B cell (primary cell): ENCODE measurements around the gene MPIG6B. TPM values are rescaled to one million over a fixed set of nuclear protein-coding genes. Genes with fewer than 3 reads are reported as not detected.

Experiments used
- ATAC-seq: fragments of 200-7000 bp; cut with Tn5 transposase; one replicate; pipeline ENCODE4 v1.10.0; 2021; ENCODE audit warnings: low read depth, mild to moderate bottlenecking, moderate number of reproducible peaks, moderate library complexity
- CTCF ChIA-PET: fragments of 350-600 bp; sonication (Branson Sonifier 250); formaldehyde crosslinking; loops from one replicate; lab custom pipeline; 2021; ENCODE audit warnings: antibody characterized with exemption, inconsistent platforms; lab: Charles Lee
- POLR2A ChIA-PET: fragments of 350-600 bp; sonication (Branson Sonifier 250); formaldehyde crosslinking; loops from one replicate; lab custom pipeline; 2021; ENCODE audit warnings: antibody characterized with exemption; lab: Charles Lee
- DNase-seq: peaks from one replicate; pipeline ENCODE4 v3.0.0; 2013
- H2AFZ ChIP-seq: 2 replicates; pipeline ENCODE4 v1.6.1; 2012; ENCODE audit warnings: mild to moderate bottlenecking, low read depth, low read length; ENCODE audit not compliant: insufficient read depth, poor library complexity, severe bottlenecking
- H3K27ac ChIP-seq, 2 donors: 1 replicate in 1 of 2; 2 replicates in 1 of 2; pipeline ENCODE4 v1.5.1; 2012 to 2013; ENCODE audit warnings: low read length in 2 of 2, mild to moderate bottlenecking in 2 of 2, moderate library complexity in 1 of 2
- H3K27me3 ChIP-seq, 4 experiments: fragments of 200-600 bp in 1 of 4; sonication (generic) in 1 of 4; replicated peaks in 1 of 4; 1 replicate in 2 of 4; 2 replicates in 2 of 4; pipeline versions ENCODE4 v1.6.1 to v1.7.0; 2013 to 2016; ENCODE audit warnings: low read length in 3 of 4, mild to moderate bottlenecking in 2 of 4, mixed read lengths in 1 of 4, moderate library complexity in 1 of 4; ENCODE audit not compliant: insufficient read depth in 4 of 4, control insufficient read depth in 3 of 4; ENCODE audit errors: control extremely low read depth in 1 of 4
- H3K36me3 ChIP-seq, 2 experiments: replicated peaks in 1 of 2; 1 replicate in 1 of 2; 2 replicates in 1 of 2; pipeline versions ENCODE4 v1.6.1 to v1.7.1; 2013; ENCODE audit warnings: low read length in 1 of 2; ENCODE audit not compliant: insufficient read depth in 2 of 2, control insufficient read depth in 1 of 2; ENCODE audit errors: control extremely low read depth in 1 of 2, extremely low read depth in 1 of 2
- H3K4me1 ChIP-seq, 2 donors: fragments of 200-600 bp in 1 of 2; sonication (generic) in 1 of 2; 1 replicate in 1 of 2; 2 replicates in 1 of 2; pipeline versions ENCODE4 v1.5.1 to v1.6.1; 2013 to 2017; ENCODE audit warnings: low read length in 2 of 2; ENCODE audit not compliant: control insufficient read depth in 2 of 2, insufficient read depth in 2 of 2
- H3K4me2 ChIP-seq: replicated peaks from 2 replicates; pipeline ENCODE3; 2012; ENCODE audit warnings: mild to moderate bottlenecking, low read depth, low read length; ENCODE audit not compliant: poor library complexity, severe bottlenecking
- H3K4me3 ChIP-seq, 5 experiments: fragments of 200-600 bp in 1 of 5; sonication (generic) in 1 of 5; 1 replicate in 3 of 5; 2 replicates in 2 of 5; pipeline versions ENCODE4 v1.5.1 to v1.7.0; 2011 to 2016; ENCODE audit warnings: low read length in 4 of 5, mild to moderate bottlenecking in 4 of 5, low read depth in 2 of 5, control low read depth in 1 of 5, moderate library complexity in 1 of 5; ENCODE audit not compliant: insufficient read depth in 1 of 5; ENCODE audit errors: control extremely low read depth in 1 of 5, extremely low read depth in 1 of 5
- H3K79me2 ChIP-seq: fragments of 200-600 bp; sonication (generic); one replicate; pipeline ENCODE4 v1.6.0; 2016; ENCODE audit warnings: low read length; ENCODE audit not compliant: control insufficient read depth, insufficient read depth
- H3K9ac ChIP-seq: fragments of 200-600 bp; sonication (generic); 2 replicates; pipeline ENCODE4 v1.6.1; 2017; ENCODE audit warnings: mild to moderate bottlenecking, low read length, moderate library complexity
- H3K9me3 ChIP-seq, 3 donors: one replicate each; pipeline versions ENCODE4 v1.6.1 to v1.7.1; 2013; ENCODE audit warnings: low read length in 2 of 3; ENCODE audit not compliant: control insufficient read depth in 2 of 3, insufficient read depth in 1 of 3; ENCODE audit errors: control extremely low read depth in 1 of 3
- H4K20me1 ChIP-seq: 2 replicates; pipeline ENCODE4 v1.6.0; 2012; ENCODE audit warnings: mild to moderate bottlenecking, low read length; ENCODE audit not compliant: insufficient read depth, control insufficient read depth, poor library complexity, severe bottlenecking
- H3K27ac Mint-ChIP-seq: one replicate; pipeline ENCODE4 v1.8.0; 2021; ENCODE audit warnings: mixed read lengths
- H3K27me3 Mint-ChIP-seq: one replicate; pipeline ENCODE4 v1.8.0; 2021; ENCODE audit warnings: mixed read lengths
- H3K4me1 Mint-ChIP-seq: one replicate; pipeline ENCODE4 v1.8.0; 2021; ENCODE audit warnings: mixed read lengths
- H3K4me3 Mint-ChIP-seq: one replicate; pipeline ENCODE4 v1.8.0; 2021; ENCODE audit warnings: mixed read lengths
- H3K9me3 Mint-ChIP-seq: one replicate; pipeline ENCODE4 v1.8.0; 2022; ENCODE audit warnings: mixed read lengths; ENCODE audit not compliant: insufficient read depth
- EZH2 ChIP-seq: IDR thresholded peaks from 2 replicates; pipeline ENCODE4 v1.6.1; 2012; ENCODE audit warnings: borderline replicate concordance, low read depth, mild to moderate bottlenecking, moderate library complexity, low read length; ENCODE audit not compliant: insufficient read depth, poor library complexity, severe bottlenecking
- WGBS: methylation state at CpG from one replicate; pipeline ENCODE4 v1.1.5; 2013; ENCODE audit warnings: missing lambda C conversion rate; ENCODE audit not compliant: insufficient coverage; 5-methylcytosine and 5-hydroxymethylcytosine counted together
- intact Hi-C: fragments of 100-400 bp; cut with micrococcal nuclease; formaldehyde crosslinking; loops from one replicate; pipeline ENCODE4 v1.10.0; 2022
- polyA plus RNA-seq: library from polyadenylated mRNA; depleted of rRNA; stranded (reverse); fragments of >200 nt; gene quantifications from 2 replicates; pipeline ENCODE4 v1.2.3, GENCODE V29; 2012
- total RNA-seq, 2 donors: library from RNA; stranded (reverse); fragments of 120-200 nt in 1 of 2; gene quantifications; 1 replicate in 1 of 2; 2 replicates in 1 of 2; pipeline versions ENCODE4 v1.2.3 to v1.2.4, GENCODE V29; 2013 to 2022
- TF ChIP-seq, protein P1 (sequence below): fragments of 200-600 bp; IDR thresholded peaks from one replicate; pipeline ENCODE4 v1.8.0; 2022; ENCODE audit warnings: antibody characterized with exemption, mild to moderate bottlenecking

MPIG6B gene
- total and polyA plus RNA-seq, 2 donors (not counting 1 experiment from before 2014, with no cell fraction given): 0.54 to 1.6 TPM

DNA sequence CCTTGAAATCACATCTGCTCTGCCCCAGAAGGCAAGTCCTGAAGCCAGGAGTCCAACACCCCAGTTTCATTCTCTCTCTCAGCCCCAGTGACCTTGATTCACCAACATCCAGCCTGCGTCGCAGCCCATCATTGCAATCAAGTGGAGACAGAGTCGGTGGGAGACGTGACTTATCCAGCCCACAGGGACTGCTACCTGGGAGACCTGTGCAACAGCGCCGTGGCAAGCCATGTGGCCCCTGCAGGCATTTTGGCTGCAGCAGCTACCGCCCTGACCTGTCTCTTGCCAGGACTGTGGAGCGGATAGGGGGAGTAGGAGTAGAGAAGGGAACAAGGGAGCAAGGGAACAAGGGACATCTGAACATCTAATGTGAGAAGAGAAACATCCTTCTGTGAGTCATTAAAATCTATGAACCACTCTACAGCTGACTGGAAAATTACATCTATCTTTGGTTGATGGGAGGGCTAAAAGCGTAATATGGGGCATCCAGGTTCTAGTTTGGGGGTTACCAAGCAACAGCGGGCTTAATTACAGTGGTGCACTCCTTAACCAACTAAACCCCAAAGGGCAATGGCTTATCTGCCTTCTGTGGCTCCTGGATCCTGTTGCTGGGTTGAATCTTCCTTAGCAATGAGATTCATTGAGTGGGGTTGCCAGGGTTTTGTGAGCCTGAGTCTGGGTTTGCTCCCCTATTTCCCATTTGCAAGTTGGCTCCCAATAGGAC lies 5.5 kb upstream of the MPIG6B start:
- Histone ChIP-seq H3K27me3 (no peaks in the 10 kb centered on the region), H3K4me1 (no peaks in the 10 kb centered on the region), H2AFZ (no peak overlapping the region), H3K9ac (no peak overlapping the region), H3K9me3 (no peaks in the 10 kb centered on the region), H3K36me3 (no peaks in the 10 kb centered on the region), H3K4me2 (no peak overlapping the region), H3K27ac (no peak overlapping the region), H4K20me1 (no peaks in the 10 kb centered on the region), H3K4me3 (no peak overlapping the region), H3K79me2 (no peaks in the 10 kb centered on the region)
- intact Hi-C loops: no loop called here
- no peak for TF ChIP-seq EZH2
- ChIA-PET POLR2A (no interaction called here), CTCF (no interaction called here)
- Mint-ChIP-seq H3K4me3 (no peak overlapping the region), H3K27me3 (peaks cover 1% of the 10 kb centered on the region), H3K4me1 (peaks cover 1% of the 10 kb centered on the region), H3K27ac (no peak overlapping the region), H3K9me3 (no peaks in the 10 kb centered on the region)
- 92% methylated on average over 7 of the region's 10 CpGs for WGBS
- DNase-seq (no peak), ATAC-seq (no peak)

DNA sequence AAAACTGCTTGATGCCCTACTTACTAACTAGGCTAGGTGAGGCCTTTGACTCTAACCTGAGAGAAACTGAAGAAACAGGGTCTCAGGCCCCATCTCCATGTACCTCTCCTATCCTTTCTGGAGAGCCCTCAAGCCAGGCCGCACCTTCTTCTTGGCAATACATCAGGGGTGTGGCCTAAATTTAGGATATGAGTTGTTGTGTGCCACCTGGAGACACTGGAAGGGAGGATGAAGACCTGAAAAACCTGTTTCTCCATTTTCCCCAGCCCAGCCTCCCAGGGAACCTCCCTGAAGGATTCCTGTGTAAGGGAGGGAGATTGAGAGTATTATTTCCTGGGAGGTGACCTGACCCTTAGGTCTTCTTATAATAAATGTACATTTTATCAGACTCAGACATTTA lies 4.9 kb upstream of the MPIG6B start:
- Mint-ChIP-seq H3K27ac (no peak overlapping the region), H3K9me3 (no peaks in the 10 kb centered on the region), H3K27me3 (no peaks in the 10 kb centered on the region), H3K4me3 (no peak overlapping the region), H3K4me1 (peaks cover 6% of the 10 kb centered on the region)
- whole genome bisulfite sequencing: no CpG with 5 or more reads among the region's 1 CpG
- H3K4me2 ChIP-seq: no peak overlapping the region
- ATAC-seq: no peak
- H3K79me2 ChIP-seq: no peaks in the 10 kb centered on the region
- no peaks in the 10 kb centered on the region for H3K27me3 ChIP-seq
- intact Hi-C loops: no loop called here
- CTCF ChIA-PET: no interaction called here
- no peak for DNase-seq
- POLR2A ChIA-PET: no interaction called here
- no peaks in the 10 kb centered on the region for H4K20me1 ChIP-seq
- H3K4me3 ChIP-seq: no peak overlapping the region
- no peak overlapping the region for H2AFZ ChIP-seq
- H3K9me3 ChIP-seq: no peaks in the 10 kb centered on the region
- H3K4me1 ChIP-seq: peaks cover 3 to 5% of the 10 kb centered on the region in 2 donors
- H3K27ac ChIP-seq: no peak overlapping the region
- no peak overlapping the region for H3K9ac ChIP-seq
- no peak for TF ChIP-seq EZH2
- TF ChIP-seq, protein P1, sequence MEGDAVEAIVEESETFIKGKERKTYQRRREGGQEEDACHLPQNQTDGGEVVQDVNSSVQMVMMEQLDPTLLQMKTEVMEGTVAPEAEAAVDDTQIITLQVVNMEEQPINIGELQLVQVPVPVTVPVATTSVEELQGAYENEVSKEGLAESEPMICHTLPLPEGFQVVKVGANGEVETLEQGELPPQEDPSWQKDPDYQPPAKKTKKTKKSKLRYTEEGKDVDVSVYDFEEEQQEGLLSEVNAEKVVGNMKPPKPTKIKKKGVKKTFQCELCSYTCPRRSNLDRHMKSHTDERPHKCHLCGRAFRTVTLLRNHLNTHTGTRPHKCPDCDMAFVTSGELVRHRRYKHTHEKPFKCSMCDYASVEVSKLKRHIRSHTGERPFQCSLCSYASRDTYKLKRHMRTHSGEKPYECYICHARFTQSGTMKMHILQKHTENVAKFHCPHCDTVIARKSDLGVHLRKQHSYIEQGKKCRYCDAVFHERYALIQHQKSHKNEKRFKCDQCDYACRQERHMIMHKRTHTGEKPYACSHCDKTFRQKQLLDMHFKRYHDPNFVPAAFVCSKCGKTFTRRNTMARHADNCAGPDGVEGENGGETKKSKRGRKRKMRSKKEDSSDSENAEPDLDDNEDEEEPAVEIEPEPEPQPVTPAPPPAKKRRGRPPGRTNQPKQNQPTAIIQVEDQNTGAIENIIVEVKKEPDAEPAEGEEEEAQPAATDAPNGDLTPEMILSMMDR: no peak
- H3K36me3 ChIP-seq: no peaks in the 10 kb centered on the region
